Skin of body (tissue), 2 donors: ENCODE data around the gene SLC6A17. TPM values are rescaled to one million over a fixed set of nuclear protein-coding genes. Genes with fewer than 3 reads are reported as not detected.

Source experiments
- DNase-seq: peaks from one replicate; lab custom pipeline; 2025; lab: John Stamatoyannopoulos, UW
- total RNA-seq: library from RNA; depleted of rRNA; stranded (reverse); fragments of >200 nt; gene quantifications from one replicate; pipeline ENCODE4 v1.2.3, GENCODE V29; 2014

The SLC6A17 gene
- total RNA-seq, 1 donor from 2014 or later, result 0.79 TPM

GRCh38 chr1:110135246-110135645 is 15.0 kb upstream of the SLC6A17 start:
- no peak for DNase-seq

GRCh38 chr1:110135666-110136065 is 14.6 kb upstream of the SLC6A17 start:
- no peak for DNase-seq

DNA sequence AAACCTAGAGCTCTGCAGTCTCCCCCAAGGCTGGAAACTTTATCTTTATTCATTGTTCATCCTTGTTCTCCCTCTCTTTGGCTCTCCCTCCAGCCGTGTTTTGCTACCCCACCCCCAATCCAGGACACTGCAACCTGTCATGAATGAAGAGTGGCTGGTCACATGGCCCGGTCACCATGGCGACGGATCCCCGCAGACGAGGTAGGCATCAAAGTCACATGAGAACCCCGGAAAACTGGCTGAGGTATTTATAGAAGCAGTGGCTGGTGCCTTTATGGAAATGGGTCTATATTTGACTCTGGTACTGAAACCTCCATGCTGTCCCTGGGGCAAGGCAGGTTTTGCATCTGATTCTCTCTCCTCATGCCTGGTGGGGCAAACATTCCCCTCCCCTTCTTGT is 13.4 kb upstream of the SLC6A17 start:
- no peak for DNase-seq

- DNase-seq, result no peak
Measured at GRCh38 chr1:110138956-110139355, 11.3 kb upstream of the SLC6A17 start.

DNA sequence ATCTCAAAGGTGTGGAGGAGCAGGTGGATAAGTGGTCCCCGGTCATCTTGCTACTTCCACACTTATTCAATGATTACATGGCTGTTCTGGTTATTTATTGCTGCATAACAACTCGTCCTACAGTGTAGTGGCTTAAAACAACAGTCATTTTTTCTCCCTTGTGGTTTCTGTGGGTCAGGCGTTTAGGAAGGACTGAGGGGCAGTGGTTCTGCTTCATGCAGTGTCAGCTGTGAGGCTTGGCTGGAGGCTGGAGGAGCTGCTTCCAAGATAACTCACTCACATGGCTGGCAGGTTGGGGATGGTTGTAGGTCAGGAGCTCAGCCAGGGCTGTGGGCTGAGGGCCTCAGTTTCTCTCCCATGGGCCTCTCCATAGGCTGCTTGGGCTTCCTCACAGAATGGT is 5.9 kb upstream of the SLC6A17 start:
- no peak for DNase-seq

DNA sequence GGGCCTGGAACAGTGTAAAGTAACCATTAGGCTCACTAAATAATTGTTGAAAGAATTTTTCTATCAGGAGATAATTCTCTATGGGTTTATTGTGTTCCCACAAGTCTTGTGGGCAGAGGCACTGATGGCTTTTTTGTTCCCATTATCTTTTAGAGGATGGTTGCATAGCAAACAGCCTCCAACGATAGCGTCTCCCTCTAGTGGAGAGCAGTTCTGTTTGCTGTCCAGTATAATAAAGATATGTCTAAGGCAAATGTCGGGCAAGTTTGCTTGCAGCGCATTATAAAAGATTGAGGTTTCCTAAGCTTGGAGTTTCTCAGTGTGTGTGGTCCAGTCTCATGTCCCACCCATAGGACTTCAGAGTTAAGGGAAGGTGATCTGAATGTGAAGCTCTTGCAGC is 1.3 kb upstream of the SLC6A17 start:
- DNase-seq, result no peak

GRCh38 chr1:110151175-110151669 is 928 bp downstream of the SLC6A17 start:
- no peak for DNase-seq

DNA sequence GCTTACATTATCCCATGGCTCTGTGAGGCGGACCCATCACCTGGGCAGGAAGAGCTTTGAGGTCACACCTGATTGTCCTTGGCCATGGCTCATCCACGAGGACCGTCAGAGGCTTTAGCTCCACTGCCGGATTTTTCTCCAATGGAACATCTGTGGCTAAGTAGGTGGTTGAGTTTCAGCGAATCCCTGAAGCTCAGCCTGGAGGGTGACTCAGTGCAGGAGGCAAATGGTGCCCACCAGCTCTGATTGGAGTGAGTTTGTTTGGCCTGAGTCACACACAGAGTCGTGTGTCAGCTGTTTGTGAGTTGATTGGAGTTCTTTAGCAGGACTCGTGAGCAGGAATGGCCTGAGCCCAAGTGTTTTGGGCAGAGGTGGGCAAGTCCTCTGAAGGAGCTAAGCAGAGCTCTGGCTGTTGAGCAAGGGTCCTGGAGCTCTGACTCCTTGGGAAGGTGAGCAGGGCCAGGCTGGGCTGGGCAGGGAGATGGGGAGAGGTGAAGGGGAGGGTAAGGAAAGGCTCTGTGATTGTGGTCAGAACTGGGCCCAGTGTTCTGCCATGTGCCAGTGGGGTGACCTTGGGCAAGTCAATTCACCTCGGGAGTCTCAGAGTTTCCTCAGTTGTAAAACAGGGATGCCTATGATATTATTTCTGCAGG is 2.0 kb downstream of the SLC6A17 start:
- DNase-seq, result no peak

DNA sequence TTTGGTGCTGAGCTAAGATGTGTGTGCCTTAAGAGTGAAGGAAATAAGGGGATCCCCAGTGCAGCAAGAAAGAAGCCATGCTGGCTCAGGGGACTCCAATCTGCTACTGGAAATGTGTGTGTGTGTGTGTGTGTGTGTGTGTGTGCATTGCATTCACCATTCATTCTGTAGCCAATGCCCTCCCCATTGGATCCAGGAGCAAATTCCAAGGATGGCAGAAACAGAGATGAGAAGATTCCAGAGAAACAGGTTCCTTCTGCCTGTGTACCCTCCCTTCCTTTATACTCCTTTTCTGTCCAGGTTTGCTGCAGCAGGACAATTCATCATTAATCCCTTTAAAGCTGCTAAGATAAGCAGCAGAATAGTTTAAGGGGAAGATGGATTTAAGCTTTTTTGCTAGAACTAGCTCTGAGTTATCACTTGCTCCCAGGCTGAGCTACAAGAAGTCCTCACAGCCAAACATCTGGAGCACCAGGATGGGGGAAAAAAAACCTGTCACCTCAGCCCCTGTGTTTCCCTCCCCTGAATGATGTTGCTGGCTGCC is 3.2 kb downstream of the SLC6A17 start:
- no peak for DNase-seq

- DNase-seq, result peak; percentile 11
Measured at GRCh38 chr1:110155878-110156522, 5.7 kb downstream of the SLC6A17 start.

DNA sequence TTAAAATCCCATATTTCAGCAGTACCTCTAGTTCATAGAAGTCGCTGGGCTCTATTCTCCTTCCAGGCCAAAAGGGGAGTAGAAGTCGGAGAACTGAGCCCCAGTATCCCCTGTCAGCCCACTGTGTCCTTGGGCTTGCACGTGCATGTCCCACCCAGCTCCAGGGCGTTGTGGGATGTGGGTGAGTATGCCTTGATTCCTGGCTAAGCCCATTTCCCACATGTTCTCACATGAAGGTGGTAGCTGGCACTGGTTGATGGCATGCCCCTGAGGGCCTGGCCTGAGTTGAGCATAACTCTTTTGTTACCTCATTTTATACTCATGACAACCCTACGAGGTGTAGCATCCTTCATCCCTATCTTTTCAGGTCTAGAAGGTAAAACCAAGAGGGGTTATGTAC is 8.0 kb downstream of the SLC6A17 start:
- no peak for DNase-seq

DNA sequence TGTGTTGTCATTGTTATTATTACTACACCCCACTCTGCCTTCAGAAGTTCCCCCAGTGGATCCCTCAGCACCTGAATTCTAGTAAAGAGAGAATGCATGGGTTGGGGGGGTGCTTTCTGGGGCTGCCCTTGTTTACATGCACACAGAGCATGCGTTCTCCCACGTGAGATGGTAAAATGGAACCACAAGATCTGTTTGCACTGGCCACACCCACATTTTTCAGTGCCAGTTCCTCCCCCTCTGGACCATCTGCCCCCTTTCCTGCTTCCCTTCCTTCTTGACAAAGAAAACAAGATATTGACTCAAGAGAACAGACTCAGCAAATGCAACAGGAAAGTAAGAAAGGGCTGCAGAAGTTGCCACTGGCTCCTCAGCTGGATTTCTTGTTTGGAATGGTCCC is 8.9 kb downstream of the SLC6A17 start:
- no peak for DNase-seq

- DNase-seq, result no peak
Measured at GRCh38 chr1:110160538-110161100, 10.3 kb downstream of the SLC6A17 start.

DNA sequence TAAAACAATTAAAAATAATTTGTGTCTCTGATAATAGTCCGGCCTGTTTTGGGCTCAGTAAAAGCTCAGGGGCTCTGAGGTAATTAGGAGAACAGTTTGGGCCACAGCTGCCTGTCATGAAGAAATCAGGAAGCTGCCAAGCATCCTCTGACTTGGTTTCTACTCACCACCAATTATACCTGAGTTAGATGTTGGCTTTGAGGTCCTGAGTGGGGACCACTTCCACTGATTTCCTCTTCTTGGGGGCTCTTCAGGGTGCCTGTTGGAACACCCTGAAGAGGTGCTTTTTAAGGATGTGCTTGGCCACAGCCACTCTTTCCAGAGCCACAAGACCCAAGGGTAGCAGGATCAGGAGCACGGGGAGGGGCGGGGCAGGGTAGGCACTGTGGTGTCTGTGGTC is 10.9 kb downstream of the SLC6A17 start:
- no peak for DNase-seq

DNA sequence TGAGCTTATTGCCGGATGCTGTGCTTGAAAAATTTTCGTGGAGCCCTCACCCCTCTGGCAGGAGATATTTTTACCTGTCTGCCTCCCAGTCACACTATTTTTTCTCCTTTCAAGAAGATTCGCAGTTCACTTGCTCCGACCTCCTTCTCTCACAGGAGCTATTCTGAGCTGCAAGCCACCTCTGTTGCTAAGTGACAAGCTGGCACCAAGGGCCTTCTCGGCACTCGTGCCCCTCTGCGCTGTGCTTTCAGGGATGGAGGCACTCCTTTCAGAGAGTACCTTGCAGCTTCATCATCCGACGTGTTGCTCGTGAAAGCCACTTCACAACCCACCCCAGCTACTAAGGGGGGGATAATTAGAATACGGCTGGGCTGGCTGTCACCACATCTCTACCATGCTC is 11.6 kb downstream of the SLC6A17 start:
- no peak for DNase-seq

DNA sequence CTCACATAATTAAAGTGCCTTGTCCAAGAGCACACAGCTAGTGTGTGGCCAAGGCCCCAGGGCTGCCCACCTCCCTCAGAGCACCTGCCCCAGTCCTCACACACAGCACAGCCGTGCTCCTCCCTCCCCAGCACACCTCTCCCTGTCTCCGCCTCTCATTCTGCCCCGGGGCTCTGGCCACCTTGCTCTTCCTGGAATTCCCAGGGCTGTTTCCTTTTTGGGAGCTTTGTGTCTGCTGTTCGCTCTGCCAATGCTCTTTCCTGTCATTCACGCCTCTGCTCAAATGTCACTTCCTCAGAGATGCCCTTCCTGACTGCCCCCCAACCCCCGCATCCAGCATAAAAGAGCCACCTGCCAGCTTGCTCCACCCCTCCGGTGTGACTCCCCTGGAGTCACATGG is 13.3 kb downstream of the SLC6A17 start:
- DNase-seq, result no peak

DNA sequence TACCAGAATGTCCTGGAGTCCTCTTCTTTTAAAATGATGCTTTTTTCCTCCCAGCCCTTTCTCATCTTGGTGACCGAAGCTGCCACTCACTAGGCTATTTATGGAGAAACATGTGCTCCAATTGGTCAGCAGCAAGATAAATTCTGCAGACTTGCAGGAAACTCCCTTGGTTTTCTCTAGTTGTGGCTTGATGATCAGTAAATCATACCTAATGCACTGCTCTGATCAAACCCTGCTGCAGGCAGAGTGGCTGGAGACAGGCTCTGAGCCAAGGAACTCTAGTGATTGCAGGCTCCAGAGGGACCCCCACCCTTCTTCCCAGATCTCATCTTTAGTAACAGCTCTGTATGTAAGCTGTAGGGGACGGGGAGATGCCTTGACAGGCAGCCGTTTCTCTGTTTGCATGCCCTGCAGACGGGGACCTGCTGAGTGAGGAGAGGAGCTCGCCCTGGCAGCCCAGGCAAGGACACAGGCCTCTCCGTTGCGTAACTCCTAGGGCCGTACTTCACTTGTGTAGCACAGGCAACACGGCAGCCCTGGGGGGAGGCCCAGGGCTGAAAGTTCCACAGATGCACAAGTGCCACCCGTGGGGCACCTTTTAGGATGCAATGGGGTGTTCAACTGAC is 14.5 kb downstream of the SLC6A17 start:
- no peak for DNase-seq

- DNase-seq, result no peak
Measured at GRCh38 chr1:110165761-110166231, 15.5 kb downstream of the SLC6A17 start.

DNA sequence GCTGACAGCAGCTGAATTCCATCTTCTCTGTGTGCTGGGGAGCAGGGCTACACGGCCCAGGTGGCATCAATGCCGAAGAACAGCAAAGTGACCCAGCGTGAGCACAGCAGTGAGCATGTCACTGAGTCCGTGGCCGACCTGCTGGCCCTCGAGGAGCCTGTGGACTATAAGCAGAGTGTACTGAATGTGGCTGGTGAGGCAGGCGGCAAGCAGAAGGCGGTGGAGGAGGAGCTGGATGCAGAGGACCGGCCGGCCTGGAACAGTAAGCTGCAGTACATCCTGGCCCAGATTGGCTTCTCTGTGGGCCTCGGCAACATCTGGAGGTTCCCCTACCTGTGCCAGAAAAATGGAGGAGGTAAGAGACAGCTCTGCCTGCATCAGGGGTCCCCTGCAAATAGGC is 16.6 kb downstream of the SLC6A17 start:
- no peak for DNase-seq

- no peak for DNase-seq
Measured at GRCh38 chr1:110170766-110171733, 20.8 kb downstream of the SLC6A17 start.

DNA sequence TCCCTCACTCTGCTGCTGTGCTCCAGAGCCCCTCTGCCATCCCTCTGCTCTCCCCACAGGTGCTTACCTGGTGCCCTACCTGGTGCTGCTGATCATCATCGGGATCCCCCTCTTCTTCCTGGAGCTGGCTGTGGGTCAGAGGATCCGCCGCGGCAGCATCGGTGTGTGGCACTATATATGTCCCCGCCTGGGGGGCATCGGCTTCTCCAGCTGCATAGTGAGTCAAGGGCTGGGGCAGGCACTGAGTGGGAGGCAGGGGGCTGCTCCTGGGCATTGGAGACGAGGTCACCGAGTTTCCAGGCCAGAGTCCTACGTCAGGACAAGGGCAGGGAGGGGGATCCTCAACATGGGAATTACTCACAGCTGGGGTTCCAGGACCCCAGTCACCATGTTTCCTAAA is 21.7 kb downstream of the SLC6A17 start:
- DNase-seq, result no peak
